Type B pancreatic cell (in vitro differentiated cells): ENCODE data around the gene FAM120C. TPM values are rescaled to one million over a fixed set of nuclear protein-coding genes. Genes with fewer than 3 reads are reported as not detected.

Experiments
- DNase-seq: peaks from one replicate; pipeline ENCODE4 v3.0.0; 2021; ENCODE audit warnings: mixed read lengths; ENCODE audit not compliant: unreplicated experiment; ENCODE audit errors: extremely low spot score
- H3K27ac Mint-ChIP-seq: 2 replicates; pipeline ENCODE4 v1.8.0; 2021; ENCODE audit warnings: mild to moderate bottlenecking, mixed read lengths
- H3K27me3 Mint-ChIP-seq: 2 replicates; pipeline ENCODE4 v1.8.0; 2021; ENCODE audit warnings: mixed read lengths
- H3K36me3 Mint-ChIP-seq: 2 replicates; pipeline ENCODE4 v1.8.0; 2021; ENCODE audit warnings: mixed read lengths
- H3K4me1 Mint-ChIP-seq: one replicate; pipeline ENCODE4 v1.8.0; 2021; ENCODE audit warnings: mixed read lengths; ENCODE audit not compliant: unreplicated experiment
- H3K4me3 Mint-ChIP-seq: 2 replicates; pipeline ENCODE4 v1.8.0; 2021; ENCODE audit warnings: mild to moderate bottlenecking, mixed read lengths
- H3K9me3 Mint-ChIP-seq: 2 replicates; pipeline ENCODE4 v1.8.0; 2021; ENCODE audit warnings: mixed read lengths
- long read RNA-seq: library from polyadenylated mRNA; unstranded; transcript quantifications from one replicate; pipeline ENCODE4 v2.0.0, GENCODE V29; 2020
- total RNA-seq: library from RNA; stranded (reverse); gene quantifications from 2 replicates; pipeline ENCODE4 v1.2.1, GENCODE V29; 2021; ENCODE audit warnings: low replicate concordance
- TF ChIP-seq, protein P1 (sequence below): fragments of 200-600 bp; sonication (generic); conservative IDR thresholded peaks from 2 replicates; pipeline ENCODE4 v1.5.0; 2021; ENCODE audit warnings: antibody characterized with exemption, mild to moderate bottlenecking

FAM120C gene, protein sequence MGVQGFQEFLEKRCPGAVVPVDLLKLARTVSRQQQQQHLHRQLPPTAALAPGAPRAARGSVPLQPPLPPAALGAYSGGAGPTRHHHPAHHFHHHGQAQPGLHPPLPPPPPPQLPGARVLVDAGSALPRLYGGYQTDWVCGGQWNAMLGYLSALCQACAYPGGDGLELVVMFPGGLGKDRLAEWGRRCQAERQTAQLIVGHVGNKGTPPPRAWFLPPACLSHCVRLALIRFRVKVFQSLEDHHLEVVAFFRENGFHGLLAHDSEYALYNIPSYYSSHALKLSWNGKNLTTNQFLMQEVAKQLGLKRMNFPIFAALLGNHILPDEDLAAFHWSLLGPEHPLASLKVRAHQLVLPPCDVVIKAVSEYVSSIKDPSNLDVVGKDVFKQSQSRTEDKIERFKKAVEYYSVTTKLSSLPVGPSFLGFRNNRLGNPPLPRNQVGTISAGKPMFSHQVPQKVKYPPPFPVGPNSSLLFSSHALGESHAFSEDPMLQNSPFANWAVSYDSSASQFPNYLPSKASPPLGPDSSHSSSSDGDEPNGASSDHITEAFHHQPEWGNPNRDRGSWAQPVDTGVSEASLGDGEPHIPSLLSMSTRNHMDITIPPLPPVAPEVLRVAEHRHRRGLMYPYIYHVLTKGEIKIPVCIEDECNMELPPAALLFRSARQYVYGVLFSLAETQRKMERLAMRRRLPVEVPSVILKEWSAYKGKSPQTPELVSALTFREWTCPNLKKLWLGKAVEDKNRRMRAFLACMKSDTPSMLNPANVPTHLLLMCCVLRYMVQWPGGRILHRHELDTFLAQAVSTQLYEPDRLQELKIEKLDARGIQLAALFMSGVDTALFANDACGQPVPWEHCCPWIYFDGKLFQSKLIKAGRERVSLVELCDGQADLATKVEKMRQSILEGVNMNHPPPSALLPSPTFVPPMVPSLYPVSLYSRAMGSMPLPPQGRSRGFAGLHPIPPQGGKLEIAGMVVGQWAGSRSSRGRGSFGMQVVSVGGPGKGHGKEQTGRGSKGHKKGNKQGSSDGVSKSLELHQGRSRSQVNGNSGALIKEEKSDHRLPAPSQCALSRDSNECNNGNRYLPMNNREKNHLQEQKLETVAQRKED
- 6.4 and 12.7 TPM in 2 replicates for total RNA-seq
- long read RNA-seq, partial matches to known transcripts, result 0 of 3 reads
- long read RNA-seq, other reads (novel, unspliced or antisense), result 3 of 3 reads

DNA sequence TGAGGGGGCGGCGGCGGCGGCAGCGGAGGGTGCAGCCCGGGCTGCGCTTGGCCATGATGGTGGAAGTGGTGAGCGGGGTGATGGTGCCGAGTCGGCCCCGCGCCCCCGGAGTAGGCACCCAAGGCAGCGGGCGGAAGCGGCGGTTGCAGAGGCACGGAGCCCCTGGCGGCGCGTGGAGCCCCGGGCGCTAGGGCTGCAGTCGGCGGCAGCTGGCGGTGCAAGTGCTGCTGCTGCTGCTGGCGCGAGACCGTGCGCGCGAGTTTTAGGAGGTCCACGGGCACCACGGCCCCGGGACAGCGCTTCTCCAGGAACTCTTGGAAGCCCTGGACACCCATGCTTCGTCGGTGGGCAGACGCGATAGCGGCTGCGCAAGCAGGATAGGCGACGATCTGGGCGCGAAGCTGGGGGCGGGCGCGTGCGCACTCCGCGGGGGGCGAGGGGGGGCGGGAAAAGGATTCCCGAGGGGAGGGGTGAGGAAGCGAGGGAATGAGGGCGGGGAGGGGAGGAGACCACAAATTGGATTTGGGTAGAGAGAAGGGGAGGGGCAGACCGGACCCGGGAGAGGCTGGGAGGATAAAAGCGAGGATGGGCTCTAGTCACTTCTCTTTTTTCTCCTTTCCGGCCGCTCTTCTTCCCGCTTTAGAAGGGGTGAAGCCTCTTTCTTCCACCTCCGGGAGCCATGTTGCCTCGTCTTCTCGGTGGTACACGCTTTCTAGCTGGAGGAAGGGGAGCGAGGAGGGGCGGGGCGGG is at the start of gene FAM120C:
FAM120C (minus strand) TSS at position 391 of the 750 bp plus-strand sequence; CDS start at position 335, 56 bp downstream.
- Mint-ChIP-seq H3K4me1 (peaks cover 26% of the 10 kb centered on the region), H3K9me3 (peaks cover 3% of the 10 kb centered on the region), H3K4me3 (peak within 1 kb of the TSS; percentile 88), H3K27ac (peak within 1 kb of the TSS; percentile 83), H3K36me3 (peaks cover under 1% of the 10 kb centered on the region), H3K27me3 (no peaks in the 10 kb centered on the region)
- DNase-seq, result peak; percentile 68
- TF ChIP-seq, protein P1, sequence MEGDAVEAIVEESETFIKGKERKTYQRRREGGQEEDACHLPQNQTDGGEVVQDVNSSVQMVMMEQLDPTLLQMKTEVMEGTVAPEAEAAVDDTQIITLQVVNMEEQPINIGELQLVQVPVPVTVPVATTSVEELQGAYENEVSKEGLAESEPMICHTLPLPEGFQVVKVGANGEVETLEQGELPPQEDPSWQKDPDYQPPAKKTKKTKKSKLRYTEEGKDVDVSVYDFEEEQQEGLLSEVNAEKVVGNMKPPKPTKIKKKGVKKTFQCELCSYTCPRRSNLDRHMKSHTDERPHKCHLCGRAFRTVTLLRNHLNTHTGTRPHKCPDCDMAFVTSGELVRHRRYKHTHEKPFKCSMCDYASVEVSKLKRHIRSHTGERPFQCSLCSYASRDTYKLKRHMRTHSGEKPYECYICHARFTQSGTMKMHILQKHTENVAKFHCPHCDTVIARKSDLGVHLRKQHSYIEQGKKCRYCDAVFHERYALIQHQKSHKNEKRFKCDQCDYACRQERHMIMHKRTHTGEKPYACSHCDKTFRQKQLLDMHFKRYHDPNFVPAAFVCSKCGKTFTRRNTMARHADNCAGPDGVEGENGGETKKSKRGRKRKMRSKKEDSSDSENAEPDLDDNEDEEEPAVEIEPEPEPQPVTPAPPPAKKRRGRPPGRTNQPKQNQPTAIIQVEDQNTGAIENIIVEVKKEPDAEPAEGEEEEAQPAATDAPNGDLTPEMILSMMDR, result peak; percentile 14

DNA sequence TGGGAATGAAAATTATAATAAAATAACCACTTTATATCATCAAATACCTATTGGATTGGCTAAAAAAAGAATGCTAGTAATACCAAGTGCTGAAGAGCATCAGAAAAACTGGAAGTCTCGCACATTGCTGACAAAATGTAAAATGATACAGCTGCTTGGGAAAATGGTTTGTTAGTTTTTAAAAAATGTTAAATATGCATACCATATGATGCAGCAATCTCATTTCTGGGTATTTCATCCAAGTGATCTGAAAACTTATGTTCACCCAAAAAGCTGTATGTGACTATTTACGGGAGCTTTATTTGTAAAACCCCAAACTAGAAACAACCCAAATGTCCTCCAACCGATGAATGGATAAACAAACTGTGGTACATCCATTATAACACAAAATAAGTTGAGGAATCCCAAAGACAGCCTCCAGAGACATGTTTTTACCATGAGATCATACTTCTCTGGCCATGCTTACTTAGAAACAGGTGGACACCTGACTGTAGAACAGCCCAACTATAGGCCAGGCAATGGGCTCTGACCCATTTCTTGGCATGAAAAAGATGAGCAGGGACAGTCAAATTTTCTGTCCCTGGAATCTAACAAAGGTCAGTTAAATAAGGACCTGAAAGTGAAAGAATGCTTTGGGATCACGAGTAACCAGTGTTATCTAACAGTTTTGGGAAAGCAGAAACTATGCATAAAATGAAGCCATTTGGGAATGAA is 47.5 kb upstream of the FAM120C start:
- no peak for DNase-seq
- Mint-ChIP-seq H3K36me3 (no peaks in the 10 kb centered on the region), H3K4me3 (no peak overlapping the region), H3K4me1 (no peaks in the 10 kb centered on the region), H3K9me3 (no peaks in the 10 kb centered on the region), H3K27ac (no peak overlapping the region), H3K27me3 (no peaks in the 10 kb centered on the region)
- TF ChIP-seq, protein P1, result no peak

DNA sequence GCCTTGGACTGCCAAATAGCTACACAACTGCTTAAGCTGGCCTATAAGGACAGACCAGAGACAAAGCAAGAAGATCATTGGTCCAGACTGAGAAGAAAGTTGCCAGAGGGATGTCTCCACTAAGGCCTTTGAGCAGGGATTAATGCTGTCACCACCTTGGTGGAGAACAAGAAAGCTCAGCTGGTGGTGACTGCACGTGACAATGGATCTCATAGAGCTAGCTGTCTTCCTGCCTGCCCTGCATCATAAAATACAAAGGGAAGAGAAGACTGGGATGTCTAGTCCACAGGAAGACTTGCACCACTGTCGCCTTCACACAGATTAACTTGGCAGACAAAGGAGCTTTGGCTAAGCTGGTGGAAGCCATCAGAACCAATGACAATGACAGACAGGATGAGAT is 40.5 kb upstream of the FAM120C start:
- no peaks in the 10 kb centered on the region for H3K27me3 Mint-ChIP-seq
- no peaks in the 10 kb centered on the region for H3K36me3 Mint-ChIP-seq
- DNase-seq, result no peak
- no peaks in the 10 kb centered on the region for H3K4me1 Mint-ChIP-seq
- H3K4me3 Mint-ChIP-seq, result no peak overlapping the region
- H3K27ac Mint-ChIP-seq, result no peak overlapping the region
- TF ChIP-seq, protein P1, result no peak
- H3K9me3 Mint-ChIP-seq, result no peaks in the 10 kb centered on the region

DNA sequence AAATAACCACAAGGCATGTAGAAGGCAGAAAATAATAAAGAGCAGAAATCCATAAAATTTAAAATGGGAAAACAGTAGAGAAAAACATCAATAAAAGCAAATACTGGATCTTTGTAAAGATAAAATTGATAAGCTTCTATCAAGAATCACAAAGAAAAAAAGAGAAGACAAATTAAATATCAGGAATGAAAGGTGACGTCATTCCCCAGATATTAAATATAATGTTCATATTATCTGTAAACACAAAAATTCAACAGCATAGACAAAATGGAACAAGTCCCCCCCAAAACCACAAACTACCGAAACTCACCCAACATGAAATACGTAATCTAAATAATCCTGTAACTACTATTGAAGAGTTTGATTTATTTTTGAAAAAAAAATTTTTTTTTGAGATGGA is 30.5 kb upstream of the FAM120C start:
- no peaks in the 10 kb centered on the region for H3K9me3 Mint-ChIP-seq
- TF ChIP-seq, protein P1, result no peak
- H3K27ac Mint-ChIP-seq, result no peak overlapping the region
- DNase-seq, result no peak
- no peaks in the 10 kb centered on the region for H3K27me3 Mint-ChIP-seq
- H3K36me3 Mint-ChIP-seq, result no peaks in the 10 kb centered on the region
- H3K4me3 Mint-ChIP-seq, result no peak overlapping the region
- H3K4me1 Mint-ChIP-seq, result no peaks in the 10 kb centered on the region
